GM06990 (cell line): ENCODE measurements around the gene MT1F.

ENCODE experiments used
- DNase-seq: peaks from one replicate; pipeline ENCODE4 v3.0.0-alpha.2; 2011; ENCODE audit not compliant: insufficient read length; ENCODE audit errors: extremely low read depth
- H3K27me3 ChIP-seq: replicated peaks from 2 replicates; pipeline ENCODE4 v1.6.0; 2011; ENCODE audit warnings: low read length; ENCODE audit not compliant: control insufficient read depth, insufficient read depth
- H3K36me3 ChIP-seq: 2 replicates; pipeline ENCODE4 v1.5.1; 2011; ENCODE audit warnings: low read length; ENCODE audit not compliant: control insufficient read depth, insufficient read depth
- H3K4me3 ChIP-seq: replicated peaks from 2 replicates; pipeline ENCODE4 v1.5.1; 2011; ENCODE audit warnings: low read depth, mild to moderate bottlenecking, control low read depth, low read length
- CTCF ChIP-seq: IDR thresholded peaks from 2 replicates; pipeline ENCODE4 v1.5.1; 2011; ENCODE audit warnings: low read length, control low read depth, mild to moderate bottlenecking, inconsistent platforms; ENCODE audit not compliant: insufficient read depth, poor library complexity, severe bottlenecking

Gene MT1F

GRCh38 chr16:56610609-56611111 is 47.1 kb upstream of the MT1F start:
- H3K4me3 ChIP-seq, result no peak overlapping the region
- no peaks in the 10 kb centered on the region for H3K36me3 ChIP-seq
- no peak for TF ChIP-seq CTCF
- no peak for DNase-seq
- no peaks in the 10 kb centered on the region for H3K27me3 ChIP-seq

DNA sequence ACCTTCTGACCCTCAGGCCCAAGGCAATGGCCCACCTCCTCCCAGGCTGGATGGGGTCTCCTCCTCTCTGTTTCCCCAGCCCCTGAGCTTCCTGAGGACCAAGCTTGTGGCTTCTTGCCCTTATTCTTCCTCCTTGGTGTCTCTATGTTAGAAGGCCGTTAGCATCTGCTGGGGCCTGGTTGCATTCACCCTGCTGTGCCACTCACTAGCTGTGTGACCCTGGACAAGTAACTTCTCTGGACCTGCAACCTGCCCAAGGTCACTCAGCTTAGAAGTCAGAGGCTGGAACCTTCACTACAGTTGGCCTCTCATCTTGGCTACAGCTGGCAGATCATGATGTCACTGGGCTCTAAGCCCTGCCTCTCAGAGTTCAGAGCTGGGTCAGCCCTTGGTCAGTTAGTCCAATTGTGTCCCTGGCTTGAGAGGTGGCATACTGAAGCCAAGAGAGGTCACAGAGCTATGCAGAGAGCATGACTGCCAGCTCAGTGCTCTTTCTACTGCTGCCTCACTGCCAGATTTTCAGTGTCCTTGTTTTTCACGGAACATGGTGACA is 46.4 kb upstream of the MT1F start:
- TF ChIP-seq CTCF, result no peak
- Histone ChIP-seq H3K36me3 (no peaks in the 10 kb centered on the region), H3K27me3 (no peaks in the 10 kb centered on the region), H3K4me3 (no peak overlapping the region)
- DNase-seq, result no peak

DNA sequence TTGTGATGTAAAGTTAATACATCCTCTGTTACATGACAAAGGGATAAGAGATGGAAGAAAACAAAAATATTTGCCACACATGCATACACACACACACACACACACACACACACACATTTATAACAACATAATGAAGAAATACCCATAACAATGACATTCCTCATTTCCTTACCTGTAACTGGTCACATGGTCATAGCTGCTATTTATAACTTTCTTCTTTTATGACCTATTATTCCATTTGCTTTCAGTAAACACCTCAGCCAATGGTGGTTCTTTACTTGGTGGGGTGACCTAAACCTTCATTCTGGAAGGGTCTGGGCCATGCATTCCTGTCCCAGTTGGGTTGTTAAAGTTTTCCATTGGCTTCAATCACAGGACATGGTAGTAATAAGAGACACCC is 44.1 kb upstream of the MT1F start:
- no peak overlapping the region for H3K4me3 ChIP-seq
- no peaks in the 10 kb centered on the region for H3K36me3 ChIP-seq
- H3K27me3 ChIP-seq, result no peaks in the 10 kb centered on the region; the same call in 1 of the 2 replicates
- DNase-seq, result no peak
- TF ChIP-seq CTCF, result no peak

DNA sequence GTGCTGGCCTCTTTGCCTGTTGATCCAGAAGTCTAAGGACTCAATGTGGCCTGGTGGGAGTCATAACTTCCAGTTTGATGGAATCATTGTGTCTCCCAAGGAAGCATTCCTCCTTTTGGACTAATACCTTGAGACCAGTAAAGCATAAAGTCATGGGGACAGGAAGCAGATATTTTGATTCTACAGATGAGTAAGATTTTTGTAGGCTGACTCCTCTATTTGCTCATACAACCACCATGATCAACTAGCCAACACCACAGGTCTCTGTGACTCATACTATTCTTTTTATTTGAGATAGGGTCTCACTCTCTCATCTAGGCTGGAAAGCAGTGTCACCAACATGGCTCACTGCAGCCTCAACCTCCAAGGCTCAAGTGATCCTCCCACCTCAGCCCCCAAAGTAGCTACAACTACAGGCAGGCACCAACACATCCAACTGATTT is 43.2 kb upstream of the MT1F start:
- Histone ChIP-seq H3K4me3 (no peak overlapping the region), H3K27me3 (no peaks in the 10 kb centered on the region; the same call in 1 of the 2 replicates), H3K36me3 (no peaks in the 10 kb centered on the region)
- no peak for DNase-seq
- no peak for TF ChIP-seq CTCF

- no peaks in the 10 kb centered on the region for H3K36me3 ChIP-seq
- TF ChIP-seq CTCF, result no peak
- no peak for DNase-seq
- no peaks in the 10 kb centered on the region; the same call in 1 of the 2 replicates for H3K27me3 ChIP-seq
- H3K4me3 ChIP-seq, result no peak overlapping the region
These were observed 42.4 kb upstream of the MT1F start for GRCh38 chr16:56615353-56615752.

DNA sequence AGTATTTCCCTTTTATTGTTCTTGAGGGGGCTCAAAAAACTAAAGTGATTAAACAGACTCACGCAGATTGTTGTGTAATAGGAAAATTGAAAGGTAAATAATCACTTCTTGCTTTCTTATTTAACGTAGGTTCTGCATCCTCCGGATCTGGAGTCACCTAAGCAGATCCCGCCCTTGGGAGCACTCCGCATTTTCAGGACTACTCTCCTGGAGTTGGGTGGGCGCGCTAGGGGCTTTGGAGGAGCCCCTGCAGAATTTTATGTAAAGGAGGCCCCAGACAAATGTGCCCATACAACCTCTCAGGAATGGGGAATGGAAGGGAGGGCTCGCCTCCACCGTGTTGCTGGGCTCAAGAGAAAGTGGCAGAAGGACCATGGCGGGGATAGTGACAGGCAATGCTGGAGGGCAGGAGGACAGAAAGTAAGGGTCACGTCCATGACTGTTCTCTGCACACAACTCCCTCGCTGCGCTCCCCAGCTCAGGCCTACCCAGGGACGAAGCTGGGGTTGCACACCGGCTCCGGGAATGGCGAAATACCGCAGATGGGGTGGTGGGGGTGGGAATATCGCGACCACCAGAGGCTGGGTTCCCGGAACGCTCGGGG is 41.0 kb upstream of the MT1F start:
- DNase-seq, result no peak
- no peak for TF ChIP-seq CTCF
- Histone ChIP-seq H3K4me3 (no peak overlapping the region), H3K36me3 (no peaks in the 10 kb centered on the region), H3K27me3 (no peaks in the 10 kb centered on the region; the same call in 1 of the 2 replicates)
